GM23338 (cell line): ENCODE results near the gene RESP18.

ENCODE experiments used
- EZH2 ChIP-seq: fragments of 200-600 bp; sonication (generic); IDR thresholded peaks from one replicate; pipeline ENCODE4 v1.8.0; 2017; ENCODE audit warnings: antibody characterized with exemption, mild to moderate bottlenecking, low read depth; ENCODE audit not compliant: unreplicated experiment
- JUNB ChIP-seq: IDR thresholded peaks from one replicate; pipeline ENCODE4 v1.6.1; 2016; ENCODE audit warnings: antibody characterized with exemption; ENCODE audit not compliant: unreplicated experiment
- POLR2AphosphoS5 ChIP-seq: IDR thresholded peaks from 2 replicates; pipeline ENCODE4 v1.6.1; 2016; ENCODE audit warnings: antibody characterized with exemption, low read depth
- ZNF331 ChIP-seq: fragments of 250-450 bp; sonication (Bioruptor Pico); IDR thresholded peaks from 2 replicates; pipeline ENCODE4 v1.5.0; 2020; ENCODE audit warnings: low read depth, mild to moderate bottlenecking, moderate library complexity
- TF ChIP-seq, protein P1 (sequence below): IDR thresholded peaks from one replicate; pipeline ENCODE4 v1.6.1; 2018; ENCODE audit warnings: antibody characterized with exemption; ENCODE audit not compliant: unreplicated experiment

DNA sequence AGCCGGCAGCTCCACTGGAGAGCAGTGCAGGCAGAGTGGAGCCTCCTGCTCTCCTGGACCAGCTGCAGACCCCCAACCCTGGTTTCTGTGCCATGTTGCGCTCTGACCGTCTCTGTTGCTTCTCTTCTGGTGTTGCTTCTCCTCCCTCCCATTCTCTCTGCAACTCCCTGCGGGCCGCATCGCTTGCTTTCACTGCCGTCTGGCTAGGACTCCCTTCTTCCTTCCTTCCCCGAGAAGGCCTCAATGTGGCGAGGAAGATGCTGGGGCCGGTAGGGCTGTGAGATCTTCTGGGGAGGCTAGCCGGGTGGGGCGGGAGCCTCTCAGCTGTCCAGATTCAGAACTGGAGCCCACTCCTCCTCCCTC lies 47.2 kb downstream of the RESP18 start:
- TF ChIP-seq ZNF331 (CRISPR knock-in tag) (no peak), EZH2 (no peak), JUNB (no peak), POLR2AphosphoS5 (no peak)
- TF ChIP-seq, protein P1, sequence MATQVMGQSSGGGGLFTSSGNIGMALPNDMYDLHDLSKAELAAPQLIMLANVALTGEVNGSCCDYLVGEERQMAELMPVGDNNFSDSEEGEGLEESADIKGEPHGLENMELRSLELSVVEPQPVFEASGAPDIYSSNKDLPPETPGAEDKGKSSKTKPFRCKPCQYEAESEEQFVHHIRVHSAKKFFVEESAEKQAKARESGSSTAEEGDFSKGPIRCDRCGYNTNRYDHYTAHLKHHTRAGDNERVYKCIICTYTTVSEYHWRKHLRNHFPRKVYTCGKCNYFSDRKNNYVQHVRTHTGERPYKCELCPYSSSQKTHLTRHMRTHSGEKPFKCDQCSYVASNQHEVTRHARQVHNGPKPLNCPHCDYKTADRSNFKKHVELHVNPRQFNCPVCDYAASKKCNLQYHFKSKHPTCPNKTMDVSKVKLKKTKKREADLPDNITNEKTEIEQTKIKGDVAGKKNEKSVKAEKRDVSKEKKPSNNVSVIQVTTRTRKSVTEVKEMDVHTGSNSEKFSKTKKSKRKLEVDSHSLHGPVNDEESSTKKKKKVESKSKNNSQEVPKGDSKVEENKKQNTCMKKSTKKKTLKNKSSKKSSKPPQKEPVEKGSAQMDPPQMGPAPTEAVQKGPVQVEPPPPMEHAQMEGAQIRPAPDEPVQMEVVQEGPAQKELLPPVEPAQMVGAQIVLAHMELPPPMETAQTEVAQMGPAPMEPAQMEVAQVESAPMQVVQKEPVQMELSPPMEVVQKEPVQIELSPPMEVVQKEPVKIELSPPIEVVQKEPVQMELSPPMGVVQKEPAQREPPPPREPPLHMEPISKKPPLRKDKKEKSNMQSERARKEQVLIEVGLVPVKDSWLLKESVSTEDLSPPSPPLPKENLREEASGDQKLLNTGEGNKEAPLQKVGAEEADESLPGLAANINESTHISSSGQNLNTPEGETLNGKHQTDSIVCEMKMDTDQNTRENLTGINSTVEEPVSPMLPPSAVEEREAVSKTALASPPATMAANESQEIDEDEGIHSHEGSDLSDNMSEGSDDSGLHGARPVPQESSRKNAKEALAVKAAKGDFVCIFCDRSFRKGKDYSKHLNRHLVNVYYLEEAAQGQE = no peak
